OCI-LY1 (cell line): ENCODE data around the gene KIFAP3.

Experiments
- CTCF ChIP-seq: fragments of 200-600 bp; sonication (generic), shearing (Covaris generic); IDR thresholded peaks from 2 replicates; pipeline ENCODE4 v1.5.1; 2017; ENCODE audit warnings: mild to moderate bottlenecking, antibody characterized with exemption, low read length, moderate library complexity, mixed read lengths
- EZH2 ChIP-seq: fragments of 200-600 bp; sonication (generic), shearing (Covaris generic); IDR thresholded peaks from 2 replicates; pipeline ENCODE4 v1.8.0; 2017; ENCODE audit warnings: borderline replicate concordance, mixed run types, mild to moderate bottlenecking, antibody characterized with exemption, low read length, moderate library complexity, mixed read lengths

- no peak for TF ChIP-seq CTCF
- TF ChIP-seq EZH2: no peak
Observed at GRCh38 chr1:170049176-170049800, 25.2 kb downstream of the KIFAP3 start.
